Keratinocyte (primary cell): ENCODE data around the gene ZNF805. TPM values are rescaled to one million over a fixed set of nuclear protein-coding genes. Genes with fewer than 3 reads are reported as not detected.

Source experiments
- DNase-seq: peaks from one replicate; pipeline ENCODE4 v3.0.0-alpha.2; 2011; ENCODE audit warnings: low read depth, missing footprints, low spot score
- FAIRE-seq: peaks from 2 replicates; lab custom pipeline; 2011; peaks lifted over from hg19 to GRCh38; lab: Jason Lieb, UNC
- H2AFZ ChIP-seq: 2 replicates; pipeline ENCODE4 v1.6.0; 2012; ENCODE audit warnings: low read length, control low read depth, inconsistent platforms; ENCODE audit not compliant: control insufficient read depth
- H3K27ac ChIP-seq: 2 replicates; pipeline ENCODE4 v1.5.1; 2011; ENCODE audit warnings: low read length; ENCODE audit not compliant: control insufficient read depth, insufficient read depth
- H3K27me3 ChIP-seq: 3 replicates; pipeline ENCODE4 v1.6.0; 2011; ENCODE audit warnings: low read length; ENCODE audit not compliant: control insufficient read depth, insufficient read depth; ENCODE audit errors: extremely low read depth
- H3K36me3 ChIP-seq, 2 experiments: 2 replicates in 1 of 2; 3 replicates in 1 of 2; pipeline ENCODE4 v1.5.1; 2011; ENCODE audit warnings: low read length in 2 of 2, mild to moderate bottlenecking in 1 of 2; ENCODE audit not compliant: control insufficient read depth in 2 of 2, insufficient read depth in 2 of 2; ENCODE audit errors: extremely low read depth in 1 of 2
- H3K4me1 ChIP-seq: 3 replicates; pipeline ENCODE4 v1.5.1; 2011; ENCODE audit warnings: low read length; ENCODE audit not compliant: control insufficient read depth, insufficient read depth; ENCODE audit errors: extremely low read depth
- H3K4me2 ChIP-seq: 3 replicates; pipeline ENCODE4 v1.6.0; 2011; ENCODE audit warnings: low read depth, low read length; ENCODE audit not compliant: control insufficient read depth, insufficient read depth; ENCODE audit errors: extremely low read depth
- H3K4me3 ChIP-seq, 3 experiments: fragments of 200-600 bp in 1 of 3; sonication (generic) in 1 of 3; 2 replicates in 2 of 3; 3 replicates in 1 of 3; pipeline ENCODE4 v1.5.1; 2011 to 2016; ENCODE audit warnings: low read length in 3 of 3, mild to moderate bottlenecking in 3 of 3, control low read depth in 2 of 3, inconsistent platforms in 1 of 3, low read depth in 1 of 3, mixed read lengths in 1 of 3, mixed run types in 1 of 3, moderate library complexity in 1 of 3; ENCODE audit not compliant: control insufficient read depth in 2 of 3, insufficient read depth in 2 of 3; ENCODE audit errors: extremely low read depth in 1 of 3
- H3K79me2 ChIP-seq: 2 replicates; pipeline ENCODE4 v1.6.0; 2012; ENCODE audit warnings: low read length; ENCODE audit not compliant: control insufficient read depth, insufficient read depth
- H3K9ac ChIP-seq: 3 replicates; pipeline ENCODE4 v1.6.0; 2011; ENCODE audit warnings: low read length; ENCODE audit not compliant: control insufficient read depth, insufficient read depth; ENCODE audit errors: extremely low read depth
- H3K9me1 ChIP-seq: 3 replicates; pipeline ENCODE4 v1.6.0; 2011; ENCODE audit warnings: low read length; ENCODE audit not compliant: control insufficient read depth, insufficient read depth; ENCODE audit errors: extremely low read depth
- H3K9me3 ChIP-seq: 2 replicates; pipeline ENCODE4 v1.5.1; 2012; ENCODE audit warnings: low read depth, low read length; ENCODE audit not compliant: control insufficient read depth
- H4K20me1 ChIP-seq: 3 replicates; pipeline ENCODE4 v1.6.0; 2011; ENCODE audit warnings: low read length; ENCODE audit not compliant: control insufficient read depth, insufficient read depth; ENCODE audit errors: extremely low read depth
- CTCF ChIP-seq, 3 experiments: IDR thresholded peaks in 1 of 3; conservative IDR thresholded peaks in 1 of 3; optimal IDR thresholded peaks in 1 of 3; 2 replicates in 2 of 3; 3 replicates in 1 of 3; pipeline versions ENCODE3 to v1.5.1; 2011; ENCODE audit warnings: low read length in 3 of 3, mild to moderate bottlenecking in 3 of 3, moderate library complexity in 2 of 3, control low read depth in 1 of 3, inconsistent platforms in 1 of 3; ENCODE audit not compliant: insufficient read depth in 2 of 3; ENCODE audit errors: extremely low read depth in 1 of 3
- EZH2 ChIP-seq: IDR thresholded peaks from one replicate; pipeline ENCODE4 v1.6.1; 2012; ENCODE audit warnings: inconsistent platforms, mild to moderate bottlenecking, low read length, moderate library complexity
- dilution Hi-C: fragments of 300-500 bp; cut with MboI; formaldehyde crosslinking; loops from one replicate; pipeline ENCODE4 v1.7.0; 2020; ENCODE audit warnings: low sequenced_read_pairs; ENCODE audit not compliant: extremely low pct_ligation_motif_present
- polyA plus RNA-seq, 5 experiments: library from polyadenylated mRNA; depleted of rRNA in 3 of 5; stranded (reverse) in 3 of 5; stranded (forward) in 1 of 5; unstranded in 1 of 5; fragments of >200 nt; gene quantifications; 1 replicate in 1 of 5; 2 replicates in 3 of 5; 3 replicates in 1 of 5; pipeline versions ENCODE4 v1.2.1 to v1.2.3, GENCODE V29; 2011 to 2012; ENCODE audit warnings: missing spikeins in 2 of 5, low read depth in 1 of 5, low replicate concordance in 1 of 5

The ZNF805 gene
- polyA plus RNA-seq, 1 donor (not counting 4 experiments of a cell fraction or from before 2014, with no cell fraction given): 3.2 TPM

- Histone ChIP-seq H3K27ac (no peak overlapping the region), H3K9me1 (no peaks in the 10 kb centered on the region), H2AFZ (no peak overlapping the region), H3K4me2 (no peak overlapping the region), H3K9me3 (no peaks in the 10 kb centered on the region), H3K36me3 (peaks cover 16 to 21% of the 10 kb centered on the region in 2 experiments), H3K4me1 (no peaks in the 10 kb centered on the region), H3K27me3 (no peaks in the 10 kb centered on the region), H4K20me1 (peaks cover 3% of the 10 kb centered on the region), H3K79me2 (peaks cover 40% of the 10 kb centered on the region), H3K9ac (no peak overlapping the region), H3K4me3 (no peak overlapping the region)
- FAIRE-seq: no peak
- DNase-seq: no peak
- TF ChIP-seq CTCF (optimal IDR thresholded peaks at IDR 0.05 in 1 of 3, IDR thresholded peaks at IDR 0.05 in 1 of 3, conservative IDR thresholded peaks at IDR 0.05 in 1 of 3; ENCODE audit: extremely low read depth in 1 of 3, insufficient read depth in 2 of 3, low read length in 3 of 3) (no peak), EZH2 (no peak)
- dilution Hi-C loops: no loop called here
Measured at GRCh38 chr19:57202160-57202559, 38.3 kb upstream of the ZNF805 start.

GRCh38 chr19:57210381-57210780, 30.1 kb upstream of the ZNF805 start:
- dilution Hi-C loops: no loop called here
- no peaks in the 10 kb centered on the region for H3K27me3 ChIP-seq
- no peaks in the 10 kb centered on the region for H3K9me3 ChIP-seq
- no peak overlapping the region for H3K4me2 ChIP-seq
- H3K79me2 ChIP-seq: peaks cover 27% of the 10 kb centered on the region
- no peak for TF ChIP-seq EZH2
- TF ChIP-seq CTCF (optimal IDR thresholded peaks at IDR 0.05 in 1 of 3, IDR thresholded peaks at IDR 0.05 in 1 of 3, conservative IDR thresholded peaks at IDR 0.05 in 1 of 3; ENCODE audit: extremely low read depth in 1 of 3, insufficient read depth in 2 of 3, low read length in 3 of 3): no peak
- H4K20me1 ChIP-seq: no peaks in the 10 kb centered on the region
- H3K4me1 ChIP-seq: no peaks in the 10 kb centered on the region
- no peak overlapping the region for H3K4me3 ChIP-seq
- no peaks in the 10 kb centered on the region for H3K9me1 ChIP-seq
- DNase-seq: no peak
- H3K9ac ChIP-seq: no peak overlapping the region
- no peak overlapping the region for H2AFZ ChIP-seq
- no peak for FAIRE-seq
- peaks cover 23 to 26% of the 10 kb centered on the region in 2 experiments for H3K36me3 ChIP-seq
- no peak overlapping the region for H3K27ac ChIP-seq
